Measurements from ENCODE around the gene SRD5A1. TPM values are rescaled to one million over a fixed set of nuclear protein-coding genes. Genes with fewer than 3 reads are reported as not detected.
"Not testable (repeated sequence)": the region's sequence is repeated elsewhere in the genome, so short reads cannot be mapped to it uniquely, and the experiment has no call there.

Gene SRD5A1
- total RNA-seq, 5 donors from 2014 or later (not counting 1 experiment from before 2014, with no cell fraction given), result 2.3 to 13.6 (median 9.6) TPM

GRCh38 chr5:6644794-6645241, 11.6 kb downstream of the SRD5A1 start:
- no CpG with 5 or more reads among the region's 6 CpGs for WGBS (ENCODE audit: insufficient coverage)
- no peak for ATAC-seq (replicated peaks in 1 of 4)
- no peak overlapping the region for H3K27ac ChIP-seq (ENCODE audit: low read length)

DNA sequence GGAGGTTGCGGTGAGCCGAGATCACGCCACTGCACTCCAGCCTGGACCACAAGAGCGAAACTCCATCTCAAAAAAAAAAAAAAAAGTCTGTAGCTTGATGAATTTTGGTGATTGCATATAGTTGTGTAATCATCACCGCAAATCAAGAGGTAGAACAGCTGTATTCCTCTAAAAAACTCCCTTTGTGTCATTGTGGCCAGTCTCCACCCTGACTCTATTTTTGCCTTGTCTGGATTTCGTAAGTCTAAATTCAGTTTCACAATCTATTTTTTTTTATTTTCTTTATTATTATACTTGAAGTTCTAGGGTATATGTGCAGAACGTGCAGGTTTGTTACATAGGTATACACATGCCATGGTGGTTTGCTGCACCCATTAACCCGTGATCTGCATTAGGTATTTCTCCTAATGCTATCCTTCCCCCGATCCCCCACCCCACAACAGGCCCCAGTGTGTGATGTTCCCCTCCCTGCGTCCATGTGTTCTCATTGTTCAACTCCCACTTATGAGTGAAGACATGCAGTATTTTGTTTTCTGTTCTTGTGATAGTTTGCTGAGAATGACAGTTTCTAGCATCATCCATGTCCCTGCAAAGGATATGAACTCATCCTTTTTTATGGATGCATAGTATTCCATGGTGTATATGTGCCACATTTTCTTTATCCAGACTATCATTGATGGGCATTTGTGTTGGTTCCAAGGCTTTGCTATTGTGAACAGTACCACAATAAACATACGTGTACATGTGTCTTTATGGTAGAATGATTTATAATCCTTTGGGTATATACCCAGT, 12.5 kb downstream of the SRD5A1 start:
- H3K36me3 Mint-ChIP-seq, result peaks cover 20% of the 10 kb centered on the region
- H3K27ac Mint-ChIP-seq; H3K9me3 Mint-ChIP-seq; H3K27me3 ChIP-seq (replicated peaks in 1 of 2; ENCODE audit: control insufficient read depth in 2 of 2, extremely low read depth in 1 of 2, insufficient read depth in 2 of 2, low read length in 1 of 2); H3K36me3 ChIP-seq (ENCODE audit: control insufficient read depth in 2 of 2, extremely low read depth in 1 of 2, insufficient read depth in 1 of 2, low read length in 1 of 2); ATAC-seq (replicated peaks in 1 of 4); DNase-seq; H3K4me1 ChIP-seq (ENCODE audit: control insufficient read depth in 1 of 2, extremely low read depth in 1 of 2, insufficient read depth in 2 of 2, low read length in 2 of 2); H3K4me3 ChIP-seq (ENCODE audit: control insufficient read depth in 1 of 2, extremely low read depth in 1 of 2, low read length in 1 of 2); H3K27me3 Mint-ChIP-seq; H3K4me1 Mint-ChIP-seq; POLR2A ChIA-PET; CTCF ChIA-PET; H3K27ac ChIP-seq (ENCODE audit: low read length); H3K4me3 Mint-ChIP-seq; H3K9me3 ChIP-seq: not testable (repeated sequence)
- no CpG with 5 or more reads among the region's 11 CpGs for WGBS (ENCODE audit: insufficient coverage)

More at GRCh38 chr5:6644794-6645241, 11.6 kb downstream of the SRD5A1 start:
- no peak overlapping the region for H3K4me3 ChIP-seq (ENCODE audit: control insufficient read depth in 1 of 2, extremely low read depth in 1 of 2, low read length in 1 of 2)
- ChIA-PET CTCF (no interaction called here), POLR2A (no interaction called here)
- Mint-ChIP-seq H3K27me3 (no peaks in the 10 kb centered on the region), H3K36me3 (peaks cover 17% of the 10 kb centered on the region), H3K4me1 (peaks cover 0 to 9% (median 0%) of the 10 kb centered on the region in 3 donors), H3K9me3 (peaks cover 0 to 2% (median 2%) of the 10 kb centered on the region in 3 donors), H3K27ac (no peak overlapping the region), H3K4me3 (no peak overlapping the region)
- H3K9me3 ChIP-seq, result no peaks in the 10 kb centered on the region
- no peak for DNase-seq
- H3K36me3 ChIP-seq (ENCODE audit: control insufficient read depth in 2 of 2, extremely low read depth in 1 of 2, insufficient read depth in 1 of 2, low read length in 1 of 2), result peaks cover 0 to 4% of the 10 kb centered on the region in 2 donors
- H3K27me3 ChIP-seq (replicated peaks in 1 of 2; ENCODE audit: control insufficient read depth in 2 of 2, extremely low read depth in 1 of 2, insufficient read depth in 2 of 2, low read length in 1 of 2), result no peaks in the 10 kb centered on the region
- no peaks in the 10 kb centered on the region for H3K4me1 ChIP-seq (ENCODE audit: control insufficient read depth in 1 of 2, extremely low read depth in 1 of 2, insufficient read depth in 2 of 2, low read length in 2 of 2)

GRCh38 chr5:6649186-6649585, 15.9 kb downstream of the SRD5A1 start:
- Mint-ChIP-seq H3K27me3 (no peaks in the 10 kb centered on the region), H3K4me3 (no peak overlapping the region), H3K36me3 (peaks cover 26% of the 10 kb centered on the region), H3K9me3 (peaks cover 0 to 5% (median 5%) of the 10 kb centered on the region in 3 donors), H3K4me1 (peaks cover 0 to 9% (median 0%) of the 10 kb centered on the region in 3 donors), H3K27ac (no peak overlapping the region)
- no peaks in the 10 kb centered on the region for H3K9me3 ChIP-seq
- H3K4me1 ChIP-seq (ENCODE audit: control insufficient read depth in 1 of 2, extremely low read depth in 1 of 2, insufficient read depth in 2 of 2, low read length in 2 of 2), result no peaks in the 10 kb centered on the region
- ATAC-seq (replicated peaks in 1 of 4) (no peak), DNase-seq (no peak)
- CTCF ChIA-PET, result no interaction called here
- no peaks in the 10 kb centered on the region for H3K27me3 ChIP-seq (replicated peaks in 1 of 2; ENCODE audit: control insufficient read depth in 2 of 2, extremely low read depth in 1 of 2, insufficient read depth in 2 of 2, low read length in 1 of 2)
- H3K27ac ChIP-seq (ENCODE audit: low read length), result no peak overlapping the region
- WGBS (ENCODE audit: insufficient coverage), result 88% methylated on average over 9 of the region's 10 CpGs
- H3K36me3 ChIP-seq (ENCODE audit: control insufficient read depth in 2 of 2, extremely low read depth in 1 of 2, insufficient read depth in 1 of 2, low read length in 1 of 2), result peaks cover 0 to 4% of the 10 kb centered on the region in 2 donors
- POLR2A ChIA-PET, result no interaction called here
- no peak overlapping the region for H3K4me3 ChIP-seq (ENCODE audit: control insufficient read depth in 1 of 2, extremely low read depth in 1 of 2, low read length in 1 of 2)

DNA sequence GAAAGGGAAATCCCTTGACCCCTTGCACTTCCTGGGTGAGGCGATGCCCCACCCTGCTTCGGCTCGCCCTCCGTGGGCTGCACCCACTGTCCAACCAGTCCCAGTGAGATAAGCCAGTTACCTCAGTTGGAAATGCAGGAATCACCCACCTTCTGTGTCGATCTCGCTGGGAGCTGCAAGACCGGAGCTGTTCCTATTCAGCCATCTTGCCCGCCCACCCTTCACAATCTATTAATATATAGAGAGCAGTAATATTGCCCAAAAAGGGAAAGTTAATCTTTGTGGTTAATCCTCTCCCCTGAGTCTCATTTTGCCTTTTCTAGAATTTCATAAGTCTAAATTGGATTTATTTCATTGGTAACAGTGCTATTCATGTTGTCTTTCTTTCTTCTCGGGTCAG, 16.4 kb downstream of the SRD5A1 start:
- H3K4me3 ChIP-seq (ENCODE audit: control insufficient read depth in 1 of 2, extremely low read depth in 1 of 2, low read length in 1 of 2), result no peak overlapping the region
- H3K27ac ChIP-seq (ENCODE audit: low read length), result no peak overlapping the region
- peaks cover 0 to 5% (median 5%) of the 10 kb centered on the region in 3 donors for H3K9me3 Mint-ChIP-seq
- peaks cover 22% of the 10 kb centered on the region for H3K36me3 Mint-ChIP-seq
- H3K4me1 Mint-ChIP-seq, result peaks cover 0 to 9% (median 0%) of the 10 kb centered on the region in 3 donors
- 89% methylated on average over 3 of the region's 9 CpGs for WGBS (ENCODE audit: insufficient coverage)
- no peak for ATAC-seq (replicated peaks in 1 of 4)
- H3K27me3 Mint-ChIP-seq, result no peaks in the 10 kb centered on the region
- no peaks in the 10 kb centered on the region for H3K4me1 ChIP-seq (ENCODE audit: control insufficient read depth in 1 of 2, extremely low read depth in 1 of 2, insufficient read depth in 2 of 2, low read length in 2 of 2)
- H3K27me3 ChIP-seq (replicated peaks in 1 of 2; ENCODE audit: control insufficient read depth in 2 of 2, extremely low read depth in 1 of 2, insufficient read depth in 2 of 2, low read length in 1 of 2), result no peaks in the 10 kb centered on the region
- H3K36me3 ChIP-seq (ENCODE audit: control insufficient read depth in 2 of 2, extremely low read depth in 1 of 2, insufficient read depth in 1 of 2, low read length in 1 of 2), result peaks cover 0 to 4% of the 10 kb centered on the region in 2 donors
- H3K9me3 ChIP-seq, result no peaks in the 10 kb centered on the region
- DNase-seq, result no peak
- ChIA-PET POLR2A (no interaction called here), CTCF (no interaction called here)
- no peak overlapping the region for H3K27ac Mint-ChIP-seq
- H3K4me3 Mint-ChIP-seq, result no peak overlapping the region

- 91% methylated on average over 5 of the region's 6 CpGs for WGBS (ENCODE audit: insufficient coverage)
- Mint-ChIP-seq H3K27me3 (no peaks in the 10 kb centered on the region), H3K4me3 (no peak overlapping the region), H3K36me3 (peaks cover 35% of the 10 kb centered on the region), H3K4me1 (peaks cover 0 to 2% (median 0%) of the 10 kb centered on the region in 3 donors), H3K9me3 (peaks cover 12 to 23% (median 13%) of the 10 kb centered on the region in 3 donors), H3K27ac (no peak overlapping the region)
- POLR2A ChIA-PET, result no interaction called here
- H3K27ac ChIP-seq (ENCODE audit: low read length), result no peak overlapping the region
- no peaks in the 10 kb centered on the region for H3K9me3 ChIP-seq
- no peaks in the 10 kb centered on the region for H3K27me3 ChIP-seq (replicated peaks in 1 of 2; ENCODE audit: control insufficient read depth in 2 of 2, extremely low read depth in 1 of 2, insufficient read depth in 2 of 2, low read length in 1 of 2)
- DNase-seq, result no peak
- CTCF ChIA-PET, result no interaction called here
- peaks cover 0 to 5% of the 10 kb centered on the region in 2 donors for H3K36me3 ChIP-seq (ENCODE audit: control insufficient read depth in 2 of 2, extremely low read depth in 1 of 2, insufficient read depth in 1 of 2, low read length in 1 of 2)
- no peak for ATAC-seq (replicated peaks in 1 of 4)
- H3K4me3 ChIP-seq (ENCODE audit: control insufficient read depth in 1 of 2, extremely low read depth in 1 of 2, low read length in 1 of 2), result no peak overlapping the region
- no peaks in the 10 kb centered on the region for H3K4me1 ChIP-seq (ENCODE audit: control insufficient read depth in 1 of 2, extremely low read depth in 1 of 2, insufficient read depth in 2 of 2, low read length in 2 of 2)
Measured at GRCh38 chr5:6652025-6652424, 18.8 kb downstream of the SRD5A1 start.

- H3K4me1 ChIP-seq (ENCODE audit: control insufficient read depth in 1 of 2, extremely low read depth in 1 of 2, insufficient read depth in 2 of 2, low read length in 2 of 2), result no peaks in the 10 kb centered on the region
- ChIA-PET CTCF (interaction anchor here in 1 of 2 donors (0.5 kb wide), 1 partner anchor 926 kb away, joined by 5 read pairs; no protein-coding TSS in a partner anchor), POLR2A (no interaction called here)
- DNase-seq (no peak), ATAC-seq (replicated peaks in 1 of 4) (no peak)
- Mint-ChIP-seq H3K4me1 (peaks cover 0 to 2% (median 0%) of the 10 kb centered on the region in 3 donors), H3K36me3 (peaks cover 46% of the 10 kb centered on the region), H3K4me3 (no peak overlapping the region), H3K27me3 (no peaks in the 10 kb centered on the region), H3K9me3 (peaks cover 8 to 20% (median 13%) of the 10 kb centered on the region in 3 donors), H3K27ac (no peak overlapping the region)
- H3K27ac ChIP-seq (ENCODE audit: low read length), result no peak overlapping the region
- H3K27me3 ChIP-seq (replicated peaks in 1 of 2; ENCODE audit: control insufficient read depth in 2 of 2, extremely low read depth in 1 of 2, insufficient read depth in 2 of 2, low read length in 1 of 2), result no peaks in the 10 kb centered on the region
- no peaks in the 10 kb centered on the region for H3K9me3 ChIP-seq
- 100% methylated on average over 6 of the region's 8 CpGs for WGBS (ENCODE audit: insufficient coverage)
- H3K36me3 ChIP-seq (ENCODE audit: control insufficient read depth in 2 of 2, extremely low read depth in 1 of 2, insufficient read depth in 1 of 2, low read length in 1 of 2), result peaks cover 0 to 12% of the 10 kb centered on the region in 2 donors
- H3K4me3 ChIP-seq (ENCODE audit: control insufficient read depth in 1 of 2, extremely low read depth in 1 of 2, low read length in 1 of 2), result no peak overlapping the region
Measured at GRCh38 chr5:6655432-6655831, 22.2 kb downstream of the SRD5A1 start.
